Neuronal stem cell (in vitro differentiated cells): ENCODE data around the gene CRYGD.
A peak's percentile ranks its signal among the peaks of the same experiment; 100 is the strongest.

Source experiments
- DNase-seq: peaks from one replicate; pipeline ENCODE4 v3.0.0-alpha.2; 2013; ENCODE audit warnings: low spot score
- H2AFZ ChIP-seq: one replicate; pipeline ENCODE4 v1.6.1; 2013; ENCODE audit warnings: mild to moderate bottlenecking, low read length, inconsistent platforms
- H2AK5ac ChIP-seq: 2 replicates; pipeline ENCODE4 v1.6.1; 2013; ENCODE audit warnings: low read depth, mild to moderate bottlenecking, inconsistent platforms, low read length, moderate library complexity, mixed read lengths
- H2BK120ac ChIP-seq: 2 replicates; pipeline ENCODE4 v1.6.1; 2013; ENCODE audit warnings: low read depth, mild to moderate bottlenecking, inconsistent platforms, low read length, moderate library complexity, mixed read lengths
- H2BK12ac ChIP-seq: one replicate; pipeline ENCODE4 v1.6.1; 2013; ENCODE audit warnings: low read length, inconsistent platforms
- H2BK15ac ChIP-seq: 2 replicates; pipeline ENCODE4 v1.6.1; 2013; ENCODE audit warnings: mild to moderate bottlenecking, low read length, inconsistent platforms, mixed read lengths
- H2BK5ac ChIP-seq: one replicate; pipeline ENCODE4 v1.6.1; 2013; ENCODE audit warnings: inconsistent platforms, mild to moderate bottlenecking, low read length, moderate library complexity
- H3K14ac ChIP-seq: one replicate; pipeline ENCODE4 v1.6.1; 2013; ENCODE audit warnings: low read length, inconsistent platforms
- H3K18ac ChIP-seq: 2 replicates; pipeline ENCODE4 v1.6.1; 2013; ENCODE audit warnings: low read length, inconsistent platforms
- H3K23ac ChIP-seq: 2 replicates; pipeline ENCODE4 v1.6.1; 2013; ENCODE audit warnings: low read depth, mild to moderate bottlenecking, mixed read lengths, low read length, inconsistent platforms; ENCODE audit not compliant: poor library complexity
- H3K27ac ChIP-seq: replicated peaks from 3 replicates; pipeline ENCODE4 v1.5.1; 2013; ENCODE audit warnings: low read length, inconsistent platforms
- H3K27me3 ChIP-seq, 3 experiments: 2 replicates each; pipeline ENCODE4 v1.6.1; 2013; ENCODE audit warnings: low read length in 3 of 3, mild to moderate bottlenecking in 2 of 3, inconsistent platforms in 1 of 3, low read depth in 1 of 3, mixed read lengths in 1 of 3, moderate library complexity in 1 of 3; ENCODE audit not compliant: control insufficient read depth in 3 of 3, insufficient read depth in 3 of 3
- H3K36me3 ChIP-seq, 2 donors: replicated peaks in 1 of 2; 2 replicates each; pipeline ENCODE4 v1.6.1; 2013; ENCODE audit warnings: low read length in 2 of 2; ENCODE audit not compliant: control insufficient read depth in 2 of 2, insufficient read depth in 2 of 2
- H3K4ac ChIP-seq: 2 replicates; pipeline ENCODE4 v1.6.1; 2013; ENCODE audit warnings: inconsistent platforms, mild to moderate bottlenecking, low read length, moderate library complexity
- H3K4me1 ChIP-seq, 2 donors: 1 replicate in 1 of 2; 2 replicates in 1 of 2; pipeline ENCODE4 v1.6.1; 2013; ENCODE audit warnings: low read length in 2 of 2, low read depth in 1 of 2; ENCODE audit not compliant: control insufficient read depth in 2 of 2, insufficient read depth in 1 of 2
- H3K4me2 ChIP-seq: one replicate; pipeline ENCODE4 v1.6.1; 2013; ENCODE audit warnings: mild to moderate bottlenecking, low read length, inconsistent platforms; ENCODE audit not compliant: insufficient read depth, poor library complexity, severe bottlenecking
- H3K4me3 ChIP-seq, 2 donors: 2 replicates each; pipeline ENCODE4 v1.5.1; 2013; ENCODE audit warnings: low read length in 2 of 2, mild to moderate bottlenecking in 2 of 2, inconsistent platforms in 1 of 2, moderate library complexity in 1 of 2
- H3K79me1 ChIP-seq: one replicate; pipeline ENCODE4 v1.6.1; 2013; ENCODE audit warnings: low read depth, mild to moderate bottlenecking, inconsistent platforms, low read length, moderate library complexity
- H3K9ac ChIP-seq: one replicate; pipeline ENCODE4 v1.6.1; 2013; ENCODE audit warnings: mild to moderate bottlenecking, low read depth, low read length, inconsistent platforms; ENCODE audit not compliant: poor library complexity
- H3K9me3 ChIP-seq, 2 donors: replicated peaks in 1 of 2; 2 replicates each; pipeline versions ENCODE3 to v1.6.1; 2013; ENCODE audit warnings: low read length in 2 of 2, mild to moderate bottlenecking in 2 of 2, inconsistent platforms in 1 of 2, low read depth in 1 of 2, mixed read lengths in 1 of 2, moderate library complexity in 1 of 2; ENCODE audit not compliant: control insufficient read depth in 2 of 2, insufficient read depth in 1 of 2
- H4K8ac ChIP-seq: one replicate; pipeline ENCODE4 v1.6.1; 2013; ENCODE audit warnings: low read depth, mild to moderate bottlenecking, inconsistent platforms, low read length, moderate library complexity
- H4K91ac ChIP-seq: one replicate; pipeline ENCODE4 v1.6.1; 2013; ENCODE audit warnings: low read length, low read depth, mild to moderate bottlenecking, inconsistent platforms; ENCODE audit not compliant: poor library complexity
- WGBS, 2 donors: extraction: QIAGEN DNeasy Blood & Tissue Kit; methylation state at CpG; one replicate each; pipeline ENCODE4 v1.1.7; 2013; ENCODE audit warnings: missing lambda C conversion rate in 2 of 2, mixed read lengths in 1 of 2; ENCODE audit not compliant: insufficient read length in 2 of 2, insufficient replicate concordance in 1 of 2; ENCODE audit errors: extremely low coverage in 2 of 2; 5-methylcytosine and 5-hydroxymethylcytosine counted together

The CRYGD gene

GRCh38 chr2:208148803-208149202 lies 24.5 kb upstream of the CRYGD start:
- Histone ChIP-seq H3K4me1 (peaks cover 0 to 7% of the 10 kb centered on the region in 2 donors), H2BK120ac (no peak overlapping the region), H2BK12ac (no peak overlapping the region), H3K4me3 (no peak overlapping the region), H3K23ac (no peak overlapping the region), H3K79me1 (no peaks in the 10 kb centered on the region), H3K14ac (no peak overlapping the region), H3K4ac (no peak overlapping the region), H2BK15ac (no peak overlapping the region), H4K8ac (no peak overlapping the region), H3K36me3 (no peaks in the 10 kb centered on the region), H3K9me3 (no peaks in the 10 kb centered on the region), H3K27ac (no peak overlapping the region), H3K18ac (no peak overlapping the region), H3K9ac (no peak overlapping the region), H2BK5ac (no peak overlapping the region), H4K91ac (no peak overlapping the region), H3K4me2 (no peak overlapping the region), H2AK5ac (no peak overlapping the region), H2AFZ (no peak overlapping the region), H3K27me3 (no peaks in the 10 kb centered on the region)
- no CpG with 5 or more reads among the region's 2 CpGs for WGBS, 2 donors
- DNase-seq = no peak

GRCh38 chr2:208147759-208148158 lies 23.4 kb upstream of the CRYGD start:
- H3K4me2 ChIP-seq = no peak overlapping the region
- H2AFZ ChIP-seq = peak overlapping the region; percentile 47
- no peak overlapping the region for H4K8ac ChIP-seq
- no peak overlapping the region for H3K23ac ChIP-seq
- no peaks in the 10 kb centered on the region for H3K9me3 ChIP-seq
- no peak overlapping the region for H3K4ac ChIP-seq
- H2AK5ac ChIP-seq = no peak overlapping the region
- no peak overlapping the region for H3K14ac ChIP-seq
- no peaks in the 10 kb centered on the region for H3K79me1 ChIP-seq
- H3K18ac ChIP-seq = no peak overlapping the region
- no peak overlapping the region for H3K9ac ChIP-seq
- no peaks in the 10 kb centered on the region for H3K36me3 ChIP-seq
- no peak overlapping the region for H2BK15ac ChIP-seq
- peaks cover 0 to 7% of the 10 kb centered on the region in 2 donors for H3K4me1 ChIP-seq
- H4K91ac ChIP-seq = no peak overlapping the region
- H2BK120ac ChIP-seq = no peak overlapping the region
- H3K4me3 ChIP-seq = no peak overlapping the region
- no peak overlapping the region for H3K27ac ChIP-seq
- no peak for DNase-seq
- H2BK5ac ChIP-seq = peak overlapping the region; percentile 32
- no peaks in the 10 kb centered on the region for H3K27me3 ChIP-seq
- no peak overlapping the region for H2BK12ac ChIP-seq
- WGBS, 2 donors = no CpG with 5 or more reads among the region's 3 CpGs

DNA sequence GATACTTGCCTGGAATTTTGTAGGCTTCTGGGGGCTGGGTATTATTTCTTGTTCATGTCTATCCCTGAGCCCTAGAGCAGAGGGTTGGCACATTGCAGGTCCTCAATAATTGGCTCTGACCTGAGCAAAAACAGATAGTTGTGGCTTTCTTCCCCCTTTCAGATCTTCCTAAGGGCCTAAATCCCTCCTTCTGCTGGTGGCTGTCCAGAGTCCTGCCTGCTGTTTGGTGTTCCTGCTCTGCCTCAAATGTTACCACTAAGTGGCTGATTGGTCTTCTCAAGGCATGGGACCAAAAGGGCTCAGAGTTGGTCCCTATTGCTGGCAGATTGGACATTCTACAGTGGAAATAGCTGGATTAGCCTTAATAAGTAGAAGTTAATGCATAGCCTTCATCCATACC lies 22.7 kb upstream of the CRYGD start:
- no peak overlapping the region for H2BK15ac ChIP-seq
- DNase-seq = no peak
- H2AFZ ChIP-seq = no peak overlapping the region
- no peak overlapping the region for H3K23ac ChIP-seq
- H3K27me3 ChIP-seq = no peaks in the 10 kb centered on the region
- H3K36me3 ChIP-seq = no peaks in the 10 kb centered on the region
- no peak overlapping the region for H3K4me2 ChIP-seq
- no peak overlapping the region for H3K14ac ChIP-seq
- no peak overlapping the region for H3K9ac ChIP-seq
- H4K91ac ChIP-seq = no peak overlapping the region
- peaks cover 0 to 7% of the 10 kb centered on the region in 2 donors for H3K4me1 ChIP-seq
- H2BK5ac ChIP-seq = no peak overlapping the region
- no peak overlapping the region for H2AK5ac ChIP-seq
- no peaks in the 10 kb centered on the region for H3K79me1 ChIP-seq
- no peak overlapping the region for H2BK120ac ChIP-seq
- H3K27ac ChIP-seq = no peak overlapping the region
- no peaks in the 10 kb centered on the region for H3K9me3 ChIP-seq
- no peak overlapping the region for H4K8ac ChIP-seq
- H3K4me3 ChIP-seq = no peak overlapping the region
- peak overlapping the region; percentile 27 for H3K18ac ChIP-seq
- H2BK12ac ChIP-seq = no peak overlapping the region
- H3K4ac ChIP-seq = no peak overlapping the region

DNA sequence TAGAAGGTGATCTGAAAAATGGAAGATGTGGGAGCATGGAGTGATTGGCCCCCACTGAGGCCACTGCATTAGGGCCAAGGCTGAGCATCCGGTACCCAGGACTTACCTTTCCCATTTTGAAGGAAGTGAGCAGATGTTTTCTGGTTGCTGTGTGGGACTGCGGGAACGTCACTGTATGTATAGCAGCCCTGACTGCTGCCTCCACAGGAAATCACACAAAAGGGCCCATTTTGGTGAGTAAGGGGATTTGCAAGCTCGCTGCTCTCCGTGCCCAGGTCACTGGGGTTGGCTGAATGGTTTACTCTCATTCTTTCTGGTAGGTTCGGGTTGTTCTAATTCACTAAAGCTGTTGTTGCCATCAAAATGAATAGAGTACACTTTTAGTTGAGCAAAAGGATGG lies 21.7 kb upstream of the CRYGD start, which contains the start of gene CRYGB:
TSS of gene CRYGB (minus strand) at position 153 of the 400 bp plus-strand sequence. CDS start at position 115, 38 bp downstream.
- peak within 1 kb of the TSS; percentile 66 for H2AFZ ChIP-seq
- H2BK5ac ChIP-seq = no peak within 1 kb of the TSS
- peak within 1 kb of the TSS; percentile 61 for H2BK120ac ChIP-seq
- H3K79me1 ChIP-seq = no peaks in the 10 kb centered on the region
- no peak within 1 kb of the TSS for H3K9ac ChIP-seq
- peak within 1 kb of the TSS; percentile 87 for H3K18ac ChIP-seq
- H2AK5ac ChIP-seq = no peak within 1 kb of the TSS
- H3K27me3 ChIP-seq = no peaks in the 10 kb centered on the region
- no peak within 1 kb of the TSS for H3K27ac ChIP-seq
- no peak within 1 kb of the TSS for H3K4ac ChIP-seq
- no peak for DNase-seq
- H3K14ac ChIP-seq = no peak within 1 kb of the TSS
- H2BK12ac ChIP-seq = peak within 1 kb of the TSS; percentile 73
- H3K23ac ChIP-seq = peak within 1 kb of the TSS; percentile 73
- H3K36me3 ChIP-seq = no peaks in the 10 kb centered on the region
- no peak within 1 kb of the TSS for H3K4me2 ChIP-seq
- H3K9me3 ChIP-seq = no peaks in the 10 kb centered on the region
- H4K8ac ChIP-seq = no peak within 1 kb of the TSS
- WGBS, 2 donors = no CpG with 5 or more reads among the region's 6 CpGs
- H2BK15ac ChIP-seq = peak within 1 kb of the TSS; percentile 94
- no peak within 1 kb of the TSS for H3K4me3 ChIP-seq
- no peak within 1 kb of the TSS for H4K91ac ChIP-seq
- H3K4me1 ChIP-seq = peaks cover 0 to 7% of the 10 kb centered on the region in 2 donors
